GM19023 (cell line): ENCODE measurements around the gene GET4.
A peak's percentile ranks its signal among the peaks of the same experiment; 100 is the strongest.

Experiments
- ATAC-seq: cut with Tn5 transposase; IDR thresholded peaks from one replicate; pipeline ENCODE4 v1.9.1; 2021; ENCODE audit warnings: mild to moderate bottlenecking, moderate library complexity; ENCODE audit not compliant: unreplicated experiment

The GET4 gene

GRCh38 chr7:898460-898854, 22.1 kb downstream of the GET4 start:
- ATAC-seq: no peak

- ATAC-seq: no peak
These were observed 22.7 kb downstream of the GET4 start for GRCh38 chr7:898855-899681.

GRCh38 chr7:899806-900205, 23.5 kb downstream of the GET4 start:
- ATAC-seq: no peak

GRCh38 chr7:900331-901040, 24.1 kb downstream of the GET4 start:
- no peak for ATAC-seq

GRCh38 chr7:901041-901387, 24.7 kb downstream of the GET4 start:
- ATAC-seq: no peak

- ATAC-seq: no peak
These were observed 25.2 kb downstream of the GET4 start for GRCh38 chr7:901388-902154.

- ATAC-seq: no peak
These were observed 26.6 kb downstream of the GET4 start for GRCh38 chr7:902996-903395.

- ATAC-seq: no peak
These were observed 27.8 kb downstream of the GET4 start for GRCh38 chr7:903921-904755.

GRCh38 chr7:904847-905246, 28.5 kb downstream of the GET4 start:
- ATAC-seq: no peak

- no peak for ATAC-seq
These were observed 30.4 kb downstream of the GET4 start for GRCh38 chr7:906776-907157.

- ATAC-seq: no peak
These were observed 31.0 kb downstream of the GET4 start for GRCh38 chr7:907158-907980.

- no peak for ATAC-seq
These were observed 31.8 kb downstream of the GET4 start for GRCh38 chr7:908159-908581.

- peak; percentile 80 for ATAC-seq
These were observed 32.4 kb downstream of the GET4 start for GRCh38 chr7:908591-909357.

GRCh38 chr7:909358-910329, 33.3 kb downstream of the GET4 start:
- ATAC-seq: no peak

GRCh38 chr7:910441-910861, 34.1 kb downstream of the GET4 start:
- ATAC-seq: no peak

- ATAC-seq: no peak
These were observed 34.6 kb downstream of the GET4 start for GRCh38 chr7:910931-911431.

GRCh38 chr7:911791-912480, 35.6 kb downstream of the GET4 start:
- ATAC-seq: no peak
